ENCODE results near the gene ARPC5.
"Not testable (repeated sequence)": the region's sequence is repeated elsewhere in the genome, so short reads cannot be mapped to it uniquely, and the experiment has no call there.

Gene ARPC5

DNA sequence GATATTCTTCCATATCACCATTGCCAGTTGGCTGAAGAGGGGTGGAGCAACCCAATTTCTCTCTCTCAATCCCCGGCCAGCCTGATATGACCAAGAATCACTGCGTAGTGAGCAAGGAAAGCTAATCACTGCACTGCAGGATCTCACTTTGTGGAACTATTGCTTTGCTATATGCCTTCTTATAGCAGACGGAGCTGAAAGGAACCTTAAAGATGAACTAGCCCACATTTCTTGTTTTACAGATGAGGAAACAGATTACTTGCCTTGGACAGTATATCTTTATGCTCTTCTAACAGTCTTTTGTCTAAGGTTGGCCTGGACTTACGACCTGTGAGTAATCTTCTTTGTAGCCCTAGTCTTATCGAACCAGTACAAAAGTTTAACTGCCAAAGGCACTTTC is 9.9 kb upstream of the ARPC5 start:
- no peak for DNase-seq

DNA sequence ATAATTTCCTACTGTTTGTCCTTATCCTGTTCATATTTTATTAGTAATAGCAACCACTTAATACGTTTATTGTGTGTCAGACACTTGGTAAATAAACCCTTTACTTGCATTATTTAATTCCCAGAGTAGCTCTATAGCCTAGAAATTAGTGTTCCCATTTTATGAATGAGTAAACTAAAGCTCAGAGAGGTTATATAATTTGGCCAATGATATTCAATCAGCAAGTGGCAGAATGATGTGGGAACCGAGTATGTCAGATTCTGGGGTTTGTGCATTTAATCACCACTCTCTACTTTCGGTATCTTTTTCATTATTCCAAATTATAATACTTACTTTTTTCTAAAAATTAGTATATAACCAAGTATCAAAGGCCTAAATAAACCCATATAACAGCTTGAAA is 6.6 kb upstream of the ARPC5 start:
- no peak for DNase-seq

DNA sequence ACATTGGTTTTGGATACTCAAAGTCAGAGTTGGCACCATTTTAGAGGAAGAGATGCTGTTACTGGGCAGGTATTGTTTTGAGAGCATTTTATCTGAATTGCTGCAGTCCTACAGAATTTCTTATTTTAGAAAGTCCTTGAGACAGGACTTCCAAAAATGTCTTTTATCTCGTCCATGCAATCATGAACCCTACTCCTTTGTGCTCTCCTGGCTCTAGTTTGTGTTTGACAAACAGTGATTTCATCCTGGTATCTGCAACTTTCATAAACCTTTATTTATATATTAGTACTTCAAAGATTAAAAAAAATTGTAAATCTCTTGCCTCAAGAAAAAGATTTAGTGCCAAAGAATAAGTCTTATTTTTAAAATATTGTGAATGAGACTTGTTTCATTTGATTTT is 4.6 kb upstream of the ARPC5 start:
- DNase-seq: no peak

DNA sequence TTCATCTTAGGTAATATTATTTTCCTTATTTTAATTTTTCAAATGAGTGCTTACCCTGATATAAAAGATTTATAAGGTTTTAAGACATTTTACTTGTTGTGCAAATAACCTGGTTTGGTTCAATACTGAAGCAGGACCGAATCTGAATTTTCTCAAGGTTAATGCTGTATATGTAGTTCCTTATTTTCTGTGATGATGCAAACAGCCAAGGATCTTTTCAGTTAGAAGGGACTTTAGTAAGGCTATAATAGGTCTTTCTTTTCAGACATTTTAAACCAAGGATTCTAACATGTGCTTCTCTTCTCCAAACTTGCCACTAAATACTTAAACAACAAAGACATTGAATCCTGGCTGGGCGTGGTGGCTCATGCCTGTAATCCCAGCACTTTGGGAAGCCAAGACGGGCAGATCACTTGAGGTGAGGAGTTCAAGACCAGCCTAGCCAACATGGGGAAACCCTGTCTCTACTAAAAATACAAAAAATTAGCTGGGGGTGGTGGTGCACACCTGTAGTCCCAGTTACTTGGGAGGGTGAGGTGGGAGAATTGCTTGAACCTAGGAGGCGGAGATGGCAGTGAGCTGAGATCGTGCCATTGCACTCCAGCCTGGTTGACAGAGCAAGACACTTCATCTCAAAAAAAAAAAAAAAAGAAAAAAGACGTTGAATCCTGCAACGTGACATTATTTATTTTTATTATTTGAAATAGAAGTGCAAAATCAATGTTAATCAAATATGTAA is 3.2 kb upstream of the ARPC5 start:
- no peak for DNase-seq

DNA sequence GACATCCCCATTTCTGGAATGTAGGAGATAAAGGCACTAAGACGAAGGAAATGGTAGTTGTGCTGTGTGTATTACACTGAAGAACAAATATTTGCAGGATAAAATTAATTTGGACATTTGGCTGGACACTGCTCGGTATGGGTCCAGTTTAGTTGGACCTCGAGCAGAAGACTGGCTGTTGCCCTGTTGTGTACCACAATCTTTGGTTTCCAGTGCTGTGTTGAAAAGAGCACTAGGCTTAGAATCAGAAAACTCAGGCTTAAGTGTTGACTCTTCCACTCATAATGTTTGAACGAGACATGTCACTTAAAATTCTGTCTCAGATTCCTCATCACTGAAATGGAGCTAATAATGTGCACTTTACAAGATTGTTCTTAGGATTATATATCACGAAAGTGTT is 1.2 kb upstream of the ARPC5 start:
- DNase-seq: peak in 1 of 6 experiments; percentile 10

DNA sequence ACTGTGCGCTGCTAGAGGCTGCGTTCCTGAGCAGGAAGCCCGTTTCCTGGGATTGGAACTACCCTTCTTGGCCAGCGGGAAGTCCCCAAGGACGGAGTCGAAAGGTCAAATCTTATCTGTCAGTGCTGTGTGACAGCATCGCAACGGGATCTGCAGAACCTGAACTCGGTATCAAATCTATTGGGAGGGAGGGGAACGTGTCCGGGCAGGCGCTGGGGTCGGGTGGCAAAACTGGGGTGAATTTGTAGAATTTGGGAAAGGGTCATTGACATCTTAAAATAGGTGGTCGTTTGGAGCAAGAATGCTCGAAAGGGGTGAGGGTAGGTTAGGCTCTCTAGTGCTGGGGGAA is 725 bp upstream of the ARPC5 start:
- DNase-seq: no peak

DNA sequence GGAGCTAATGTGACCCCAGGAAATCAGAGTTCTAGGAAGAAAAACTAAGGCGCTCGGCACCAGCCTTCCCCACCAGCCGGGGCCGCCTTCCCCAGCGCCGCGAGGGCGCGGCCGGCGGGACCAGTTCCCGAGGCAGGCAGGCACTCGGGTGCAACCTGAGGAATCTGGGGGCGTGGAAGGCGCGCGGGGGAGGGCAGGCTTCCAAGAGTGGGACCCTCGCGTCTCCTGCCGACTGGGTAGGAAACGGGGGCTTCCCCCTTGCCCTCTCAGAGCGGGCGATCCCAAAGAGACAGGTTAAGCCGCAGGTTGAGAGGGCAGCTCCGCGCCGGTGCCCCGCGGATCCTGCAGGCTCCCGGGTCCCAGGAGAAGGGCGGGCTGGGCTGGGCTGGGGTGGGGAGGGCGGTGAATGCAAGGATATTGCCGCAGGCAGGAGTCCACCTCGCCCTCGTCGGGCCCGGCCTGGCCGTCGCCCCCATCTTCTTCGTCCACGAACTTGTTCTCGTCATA is 431 bp downstream of the ARPC5 start:
- DNase-seq: peak in 3 of 6 experiments; percentile 22 to 49 (median 33)

GRCh38 chr1:183634429-183635065 is 1.0 kb downstream of the ARPC5 start:
- no peak for DNase-seq

- DNase-seq: peak in 5 of 6 experiments; percentile 7 to 69 (median 61)
Measured at GRCh38 chr1:183633676-183634343, 1.8 kb downstream of the ARPC5 start.

GRCh38 chr1:183632964-183633363 is 2.6 kb downstream of the ARPC5 start:
- peak in 1 of 6 experiments; percentile 8 for DNase-seq

DNA sequence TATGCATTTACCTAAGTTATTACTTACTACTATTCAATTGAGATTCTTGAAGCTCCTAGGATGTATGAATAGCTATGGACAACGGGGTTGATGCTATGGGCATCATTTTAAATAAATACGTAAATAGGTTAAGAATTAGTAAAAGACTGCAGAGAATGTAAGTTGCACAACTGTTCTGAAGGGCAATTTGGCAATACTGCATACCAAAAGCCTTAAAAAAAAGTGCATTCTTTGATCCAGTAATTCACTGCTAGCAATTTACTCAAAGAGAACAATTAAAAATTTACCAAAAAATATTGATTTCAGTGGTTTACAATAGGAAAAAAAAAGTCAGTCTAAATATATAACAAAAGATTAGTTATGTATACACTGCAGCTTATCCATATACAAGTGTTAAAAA is 3.5 kb downstream of the ARPC5 start:
- DNase-seq: no peak

DNA sequence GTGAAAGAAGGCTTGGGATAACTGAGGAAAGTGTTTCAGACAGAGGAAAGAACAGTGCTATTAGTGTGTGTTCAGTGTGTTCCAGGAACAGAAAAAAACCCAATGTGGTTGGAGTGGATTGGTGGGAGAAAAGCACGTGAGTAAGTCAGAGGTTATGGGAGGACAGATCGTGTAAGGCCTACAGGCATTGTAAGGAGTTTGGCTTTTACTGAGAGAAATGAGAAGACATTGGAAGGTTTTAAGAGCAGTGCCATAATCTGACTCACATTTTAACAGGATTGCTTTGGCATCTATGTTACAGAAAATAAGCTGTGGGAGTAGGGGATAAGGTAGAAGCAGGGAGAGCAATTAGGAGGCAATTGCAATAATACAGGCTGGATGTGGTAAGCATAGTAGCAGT is 4.8 kb downstream of the ARPC5 start:
- no peak for DNase-seq

GRCh38 chr1:183628537-183628936 is 7.0 kb downstream of the ARPC5 start:
- no peak for DNase-seq

DNA sequence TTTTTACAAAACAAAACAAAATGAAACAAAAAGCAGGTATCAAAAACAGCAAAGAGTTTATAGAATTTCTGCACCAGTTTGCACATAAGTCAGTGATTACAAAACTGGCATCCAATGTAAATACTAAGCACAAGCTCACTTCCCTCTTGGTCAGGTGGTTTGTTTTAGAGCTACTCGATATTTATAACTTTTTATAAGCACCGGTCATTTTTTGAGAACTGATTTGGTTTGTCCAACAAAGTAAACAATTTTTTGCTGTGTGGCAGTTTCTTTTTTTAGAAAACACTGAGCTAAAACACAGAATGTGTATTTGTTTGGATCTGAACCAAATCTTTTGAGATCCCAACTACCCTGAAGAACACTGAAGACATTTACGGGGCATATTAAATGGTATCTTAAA is 9.3 kb downstream of the ARPC5 start:
- DNase-seq: not testable (repeated sequence)

- DNase-seq: peak; percentile 5 to 46 (median 26)
Measured at GRCh38 chr1:183622884-183623785, 12.4 kb downstream of the ARPC5 start.

GRCh38 chr1:183622013-183622412 is 13.6 kb downstream of the ARPC5 start:
- DNase-seq: no peak

DNA sequence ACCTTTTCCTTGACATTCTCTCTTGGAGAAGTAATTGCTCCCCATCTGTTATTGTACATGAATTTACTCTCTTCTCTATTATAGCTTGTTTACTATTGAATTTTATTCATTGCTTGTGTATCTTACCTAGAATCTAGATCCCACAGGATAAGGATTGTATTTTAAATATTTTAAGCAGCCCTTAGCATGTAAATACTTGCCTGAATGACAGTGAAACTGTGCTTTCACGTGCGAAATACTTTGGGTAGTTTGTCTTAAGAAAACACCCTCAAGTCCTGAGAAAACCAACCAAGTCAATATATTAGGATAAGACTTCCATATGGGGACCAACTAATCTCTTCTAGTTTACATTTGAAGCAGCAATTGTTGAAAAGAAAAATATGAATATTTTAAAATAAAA is 15.3 kb downstream of the ARPC5 start:
- no peak for DNase-seq

- DNase-seq: no peak
Measured at GRCh38 chr1:183619781-183620180, 15.8 kb downstream of the ARPC5 start.

- DNase-seq: not testable (repeated sequence)
Measured at GRCh38 chr1:183618202-183618601, 17.4 kb downstream of the ARPC5 start.

GRCh38 chr1:183612975-183613374 is 22.6 kb downstream of the ARPC5 start:
- not testable (repeated sequence) for DNase-seq

- no peak for DNase-seq
Measured at GRCh38 chr1:183612407-183612806, 23.2 kb downstream of the ARPC5 start.

DNA sequence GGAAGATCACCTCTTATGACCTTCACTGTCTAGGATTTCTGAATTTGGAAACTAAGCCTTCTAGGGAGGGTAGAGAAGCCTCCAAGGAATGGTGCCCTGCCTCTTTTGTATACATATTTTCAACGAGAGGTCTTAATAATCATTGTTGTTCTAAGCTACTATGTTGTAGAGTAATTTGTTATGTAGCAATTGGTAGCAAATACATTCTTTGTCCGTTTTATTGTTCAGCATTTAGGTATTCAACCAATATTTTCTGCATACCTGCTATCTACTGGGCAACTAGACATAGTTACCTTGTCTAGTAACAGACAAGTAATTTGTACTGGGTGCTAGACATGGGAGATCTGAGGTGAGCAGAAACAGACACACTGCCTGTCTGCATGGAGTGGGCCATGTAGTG is 24.6 kb downstream of the ARPC5 start:
- DNase-seq: no peak

All from stimulated activated naive CD4-positive, alpha-beta T cell (primary cell).